H9 (cell line): ENCODE results near the gene SCEL. TPM values are rescaled to one million over a fixed set of nuclear protein-coding genes. Genes with fewer than 3 reads are reported as not detected.

ENCODE experiments used
- DNase-seq: peaks from one replicate; pipeline ENCODE4 v3.0.0-alpha.2; 2017
- H2AFZ ChIP-seq: one replicate; pipeline ENCODE4 v1.6.1; 2013; ENCODE audit warnings: mild to moderate bottlenecking, low read length, control low read depth, moderate library complexity
- H2AK5ac ChIP-seq: 2 replicates; pipeline ENCODE4 v1.6.1; 2013; ENCODE audit warnings: low read length, control low read depth, mixed read lengths; ENCODE audit not compliant: insufficient read length
- H2BK120ac ChIP-seq: one replicate; pipeline ENCODE4 v1.6.1; 2013; ENCODE audit warnings: low read depth, mild to moderate bottlenecking, low read length, control low read depth, inconsistent platforms; ENCODE audit not compliant: poor library complexity, severe bottlenecking
- H2BK12ac ChIP-seq: 2 replicates; pipeline ENCODE4 v1.6.1; 2013; ENCODE audit warnings: low read length, control low read depth, mixed read lengths, low read depth; ENCODE audit not compliant: insufficient read length
- H2BK15ac ChIP-seq: 2 replicates; pipeline ENCODE4 v1.6.1; 2013; ENCODE audit warnings: low read depth, low read length, control low read depth
- H2BK20ac ChIP-seq: one replicate; pipeline ENCODE4 v1.6.1; 2013; ENCODE audit warnings: low read depth, mild to moderate bottlenecking, low read length, control low read depth, inconsistent platforms; ENCODE audit not compliant: poor library complexity, severe bottlenecking
- H2BK5ac ChIP-seq: 2 replicates; pipeline ENCODE4 v1.6.1; 2013; ENCODE audit warnings: low read length, control low read depth, mixed read lengths; ENCODE audit not compliant: insufficient read length
- H3K14ac ChIP-seq: 2 replicates; pipeline ENCODE4 v1.6.1; 2013; ENCODE audit warnings: low read length, control low read depth; ENCODE audit not compliant: insufficient read depth
- H3K18ac ChIP-seq: 2 replicates; pipeline ENCODE4 v1.6.1; 2013; ENCODE audit warnings: low read depth, mild to moderate bottlenecking, mixed read lengths, low read length, control low read depth; ENCODE audit not compliant: insufficient read length
- H3K23ac ChIP-seq: 2 replicates; pipeline ENCODE4 v1.6.1; 2013; ENCODE audit warnings: low read length, control low read depth, mixed read lengths, low read depth; ENCODE audit not compliant: insufficient read length
- H3K23me2 ChIP-seq: 2 replicates; pipeline ENCODE4 v1.6.1; 2013; ENCODE audit warnings: low read depth, mild to moderate bottlenecking, mixed read lengths, low read length, control low read depth; ENCODE audit not compliant: insufficient read length, poor library complexity, severe bottlenecking
- H3K27ac ChIP-seq: 2 replicates; pipeline ENCODE4 v1.5.1; 2013; ENCODE audit warnings: low read length, control low read depth, mixed read lengths, low read depth; ENCODE audit not compliant: insufficient read length
- H3K27me3 ChIP-seq: 2 replicates; pipeline ENCODE4 v1.6.1; 2013; ENCODE audit warnings: low read length, control low read depth, inconsistent platforms; ENCODE audit not compliant: insufficient read depth
- H3K4ac ChIP-seq: 2 replicates; pipeline ENCODE4 v1.6.1; 2013; ENCODE audit warnings: low read depth, mild to moderate bottlenecking, control low read depth, inconsistent platforms, low read length, moderate library complexity
- H3K4me1 ChIP-seq: 2 replicates; pipeline ENCODE4 v1.6.1; 2013; ENCODE audit warnings: low read length, control low read depth, inconsistent platforms; ENCODE audit not compliant: insufficient read depth
- H3K4me2 ChIP-seq: 2 replicates; pipeline ENCODE4 v1.6.1; 2013; ENCODE audit warnings: low read length, control low read depth, mixed read lengths; ENCODE audit not compliant: insufficient read length, insufficient read depth
- H3K56ac ChIP-seq: 2 replicates; pipeline ENCODE4 v1.6.1; 2013; ENCODE audit warnings: low read depth, mild to moderate bottlenecking, mixed read lengths, low read length, control low read depth; ENCODE audit not compliant: insufficient read length
- H3K79me1 ChIP-seq: 2 replicates; pipeline ENCODE4 v1.6.1; 2013; ENCODE audit warnings: low read depth, mild to moderate bottlenecking, moderate library complexity, low read length, control low read depth, inconsistent platforms; ENCODE audit not compliant: insufficient read depth, poor library complexity, severe bottlenecking
- H3K79me2 ChIP-seq: 2 replicates; pipeline ENCODE4 v1.6.1; 2013; ENCODE audit warnings: low read length, control low read depth, inconsistent platforms; ENCODE audit not compliant: insufficient read depth
- H3K9ac ChIP-seq: 2 replicates; pipeline ENCODE4 v1.6.1; 2013; ENCODE audit warnings: low read length, control low read depth, mixed read lengths; ENCODE audit not compliant: insufficient read length; ENCODE audit errors: extremely low read depth
- H3K9me3 ChIP-seq: one replicate; pipeline ENCODE4 v1.6.1; 2013; ENCODE audit warnings: low read depth, low read length, inconsistent platforms; ENCODE audit not compliant: control insufficient read depth
- H3T11ph ChIP-seq: one replicate; pipeline ENCODE4 v1.6.1; 2013; ENCODE audit warnings: mild to moderate bottlenecking, low read length, control low read depth, inconsistent platforms
- H4K20me1 ChIP-seq: one replicate; pipeline ENCODE4 v1.6.1; 2013; ENCODE audit not compliant: control insufficient read depth, insufficient read length, insufficient read depth
- H4K5ac ChIP-seq: 2 replicates; pipeline ENCODE4 v1.6.1; 2013; ENCODE audit warnings: low read depth, mild to moderate bottlenecking, mixed read lengths, low read length, control low read depth; ENCODE audit not compliant: insufficient read length
- H4K8ac ChIP-seq: replicated peaks from 2 replicates; pipeline ENCODE4 v1.6.1; 2013; ENCODE audit warnings: low read length, control low read depth, mixed read lengths, low read depth; ENCODE audit not compliant: insufficient read length
- H4K91ac ChIP-seq: 2 replicates; pipeline ENCODE4 v1.6.1; 2013; ENCODE audit warnings: low read depth, mild to moderate bottlenecking, moderate library complexity, mixed read lengths, low read length, control low read depth; ENCODE audit not compliant: insufficient read length
- H3K27ac Mint-ChIP-seq, 3 experiments: 2 replicates in 2 of 3; 3 replicates in 1 of 3; pipeline ENCODE4 v1.8.0; 2020 to 2021; ENCODE audit warnings: mixed read lengths in 3 of 3, mild to moderate bottlenecking in 1 of 3, moderate library complexity in 1 of 3
- H3K27me3 Mint-ChIP-seq: 2 replicates; pipeline ENCODE4 v1.8.0; 2021; ENCODE audit warnings: low read depth, mild to moderate bottlenecking, moderate library complexity, mixed read lengths
- H3K36me3 Mint-ChIP-seq, 3 experiments: 2 replicates in 2 of 3; 3 replicates in 1 of 3; pipeline ENCODE4 v1.8.0; 2020 to 2021; ENCODE audit warnings: low read depth in 3 of 3, mixed read lengths in 3 of 3; ENCODE audit not compliant: insufficient read depth in 1 of 3
- H3K4me1 Mint-ChIP-seq, 2 experiments: 2 replicates each; pipeline ENCODE4 v1.8.0; 2020; ENCODE audit warnings: mixed read lengths in 2 of 2
- H3K4me3 Mint-ChIP-seq, 2 experiments: 2 replicates in 1 of 2; 3 replicates in 1 of 2; pipeline ENCODE4 v1.8.0; 2020 to 2021; ENCODE audit warnings: mild to moderate bottlenecking in 2 of 2, mixed read lengths in 2 of 2, moderate library complexity in 1 of 2
- H3K9me3 Mint-ChIP-seq, 2 experiments: 2 replicates in 1 of 2; 3 replicates in 1 of 2; pipeline ENCODE4 v1.8.0; 2020; ENCODE audit warnings: mild to moderate bottlenecking in 2 of 2, mixed read lengths in 2 of 2, moderate library complexity in 1 of 2
- CTCF ChIP-seq: fragments of 200-600 bp; sonication (generic); conservative IDR thresholded peaks from 3 replicates; pipeline ENCODE4 v1.8.0; 2021; ENCODE audit warnings: antibody characterized with exemption, mild to moderate bottlenecking
- WGBS: extraction: QIAGEN DNeasy Blood & Tissue Kit; methylation state at CpG from one replicate; pipeline ENCODE4 v1.1.7; 2013; ENCODE audit warnings: missing lambda C conversion rate, low lambda C conversion rate, mixed read lengths; ENCODE audit not compliant: insufficient read length; ENCODE audit errors: extremely low coverage; 5-methylcytosine and 5-hydroxymethylcytosine counted together
- total RNA-seq: library from RNA; stranded (reverse); gene quantifications from 2 replicates; pipeline ENCODE4 v1.2.1, GENCODE V29; 2021

SCEL gene
- total RNA-seq, 1 experiment from 2014 or later, result not detected

GRCh38 chr13:77691871-77692270 lies 156.4 kb downstream of the SCEL start:
- Mint-ChIP-seq H3K4me3 (no peak overlapping the region), H3K4me1 (peaks cover 14 to 15% of the 10 kb centered on the region in 2 experiments), H3K36me3 (no peaks in the 10 kb centered on the region), H3K27me3 (peaks cover 12% of the 10 kb centered on the region), H3K9me3 (no peaks in the 10 kb centered on the region), H3K27ac (no peak overlapping the region)
- Histone ChIP-seq H3K9ac (no peak overlapping the region), H2BK20ac (no peak overlapping the region), H2BK12ac (no peak overlapping the region), H3K27me3 (no peaks in the 10 kb centered on the region), H3K4ac (no peak overlapping the region), H2BK5ac (no peak overlapping the region), H4K91ac (no peak overlapping the region), H4K20me1 (no peaks in the 10 kb centered on the region), H3K9me3 (no peaks in the 10 kb centered on the region), H3K27ac (no peak overlapping the region), H2AFZ (no peak overlapping the region), H2AK5ac (no peak overlapping the region), H3K56ac (no peak overlapping the region), H4K8ac (no peak overlapping the region), H3K23ac (no peak overlapping the region), H2BK15ac (no peak overlapping the region), H4K5ac (no peak overlapping the region), H3K14ac (no peak overlapping the region), H3K79me2 (no peaks in the 10 kb centered on the region), H3K79me1 (no peaks in the 10 kb centered on the region), H3K4me2 (no peak overlapping the region), H3T11ph (no peak overlapping the region), H3K23me2 (no peaks in the 10 kb centered on the region), H3K4me1 (peaks cover 2% of the 10 kb centered on the region; the same call in 1 of the 2 replicates), H3K18ac (no peak overlapping the region), H2BK120ac (no peak overlapping the region)
- DNase-seq, result no peak
- no CpG with 5 or more reads among the region's 1 CpG for WGBS
- TF ChIP-seq CTCF, result no peak
